Measurements from ENCODE around the gene SSR3.

- TF ChIP-seq CTCF (conservative IDR thresholded peaks at IDR 0.05 in 1 of 2, IDR thresholded peaks at IDR 0.05 in 1 of 2; ENCODE audit: low read depth in 1 of 2, low read length in 2 of 2) (no peak), EZH2 (IDR thresholded peaks at IDR 0.05; ENCODE audit: low read length, missing control alignments) (no peak)
Measured at GRCh38 chr3:156561533-156561932, 6.6 kb upstream of the SSR3 start.
